Measurements from ENCODE around the gene SLC22A3.

The SLC22A3 gene

GRCh38 chr6:160333841-160334240 lies 14.3 kb upstream of the SLC22A3 start:
- no peak for DNase-seq (ENCODE audit: low read depth)

DNA sequence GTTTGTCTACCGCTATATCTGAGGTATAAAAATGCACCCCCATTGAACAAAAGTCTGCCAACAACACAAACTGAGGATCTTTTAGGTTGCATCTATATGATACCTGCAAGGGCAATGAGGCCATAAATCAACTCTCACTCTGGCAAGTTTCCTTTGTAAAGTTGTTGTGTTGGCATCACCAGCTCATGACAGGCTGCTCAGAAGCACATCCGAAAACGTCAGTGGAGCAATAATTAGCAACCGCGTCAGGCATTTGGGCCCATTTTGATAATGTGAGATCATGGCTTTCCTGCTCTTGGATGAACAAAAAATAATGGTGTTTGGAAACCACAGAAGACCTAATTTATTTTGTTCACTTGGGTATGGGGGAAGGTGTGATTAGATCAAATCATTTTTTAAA lies 12.0 kb upstream of the SLC22A3 start:
- DNase-seq (ENCODE audit: low read depth), result no peak

DNA sequence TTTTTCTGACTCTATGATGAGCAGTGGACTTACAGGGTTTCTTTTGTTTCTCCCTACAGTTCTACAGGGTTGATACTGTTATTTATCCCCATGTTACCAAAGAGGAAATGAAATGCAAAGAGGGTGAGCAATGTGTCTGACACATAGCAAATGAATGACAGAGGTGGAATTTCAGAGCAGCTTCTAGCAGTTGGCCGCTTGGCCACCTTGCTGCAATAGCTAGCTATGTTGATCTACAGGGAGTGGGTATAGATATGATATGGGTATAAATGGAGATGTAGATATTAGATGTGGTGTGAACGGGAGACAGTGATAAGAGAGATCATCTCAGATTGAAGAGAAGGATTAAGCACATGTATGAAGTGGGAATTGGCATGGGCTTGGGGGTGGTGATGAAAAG lies 10.9 kb upstream of the SLC22A3 start:
- DNase-seq (ENCODE audit: low read depth), result peak; percentile 22

- no peak for DNase-seq (ENCODE audit: low read depth)
Measured at GRCh38 chr6:160337991-160338390, 10.2 kb upstream of the SLC22A3 start.

- no peak for DNase-seq (ENCODE audit: low read depth)
Measured at GRCh38 chr6:160343144-160343543, 5.0 kb upstream of the SLC22A3 start.

DNA sequence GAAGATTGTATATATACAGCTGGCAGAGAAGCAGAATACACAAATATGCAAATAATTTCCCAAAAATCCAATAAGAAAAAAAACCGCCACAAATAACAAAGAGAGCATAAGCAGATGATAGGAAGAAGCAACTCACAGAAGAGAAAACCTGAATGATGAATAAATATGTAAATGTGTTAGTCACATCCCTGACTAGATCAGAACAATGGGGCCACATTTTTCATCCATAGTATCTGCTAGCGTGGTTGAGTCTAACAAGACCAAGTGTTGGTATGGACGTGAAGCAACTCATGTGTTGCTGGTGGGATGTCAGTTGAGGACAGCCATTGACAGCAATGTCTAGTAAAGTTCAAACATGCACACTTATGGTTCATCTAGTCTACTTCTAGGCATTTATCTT lies 3.9 kb upstream of the SLC22A3 start:
- DNase-seq (ENCODE audit: low read depth), result no peak

DNA sequence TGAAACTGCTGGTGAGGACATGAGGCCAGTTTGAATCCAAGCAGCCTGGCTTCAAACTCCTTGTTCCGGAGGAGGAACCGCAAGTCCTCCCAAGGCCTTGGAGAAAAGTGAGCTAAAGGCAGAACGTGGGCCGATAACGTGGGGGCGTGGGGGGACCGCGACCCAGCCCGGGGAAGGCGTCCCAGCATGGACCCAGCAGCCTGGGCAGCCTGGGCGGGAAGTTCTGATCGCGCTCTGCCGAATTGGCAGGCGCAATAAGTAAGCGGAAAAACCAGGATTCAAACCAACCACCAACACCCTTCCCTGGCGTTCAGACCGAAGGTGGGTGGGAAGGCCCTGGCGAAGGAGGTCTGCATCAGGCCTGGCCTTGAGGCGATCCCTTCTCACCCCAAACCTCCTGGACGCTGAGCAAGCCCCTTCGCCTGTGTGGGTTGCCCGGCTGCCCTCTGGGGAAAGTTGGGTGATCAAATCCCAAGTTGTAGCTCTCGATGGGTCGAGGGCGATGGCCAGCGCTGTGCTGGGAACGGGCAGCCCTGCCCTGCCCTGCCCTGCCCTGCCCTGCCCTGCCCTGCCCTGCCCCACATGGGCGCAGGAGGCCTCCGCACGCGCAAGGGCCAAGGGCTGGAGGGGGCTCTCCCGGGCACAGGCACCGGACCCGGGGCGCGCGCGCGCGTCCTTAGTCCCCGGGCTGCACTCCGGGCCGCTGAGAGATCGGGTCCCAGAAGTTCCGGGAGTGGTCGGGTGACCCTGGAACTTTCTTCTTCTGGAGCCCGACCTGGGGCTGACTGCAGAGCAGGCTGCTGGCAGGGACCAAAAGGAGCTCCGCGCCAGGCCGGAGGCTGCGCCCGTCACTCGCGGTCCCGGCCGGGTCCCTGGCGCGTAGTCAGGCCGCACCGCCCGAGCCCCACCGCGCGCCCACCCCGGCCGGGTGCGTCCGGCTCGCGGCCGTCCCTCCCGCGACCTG lies 637 bp upstream of the SLC22A3 start:
- DNase-seq (ENCODE audit: low read depth), result no peak

DNA sequence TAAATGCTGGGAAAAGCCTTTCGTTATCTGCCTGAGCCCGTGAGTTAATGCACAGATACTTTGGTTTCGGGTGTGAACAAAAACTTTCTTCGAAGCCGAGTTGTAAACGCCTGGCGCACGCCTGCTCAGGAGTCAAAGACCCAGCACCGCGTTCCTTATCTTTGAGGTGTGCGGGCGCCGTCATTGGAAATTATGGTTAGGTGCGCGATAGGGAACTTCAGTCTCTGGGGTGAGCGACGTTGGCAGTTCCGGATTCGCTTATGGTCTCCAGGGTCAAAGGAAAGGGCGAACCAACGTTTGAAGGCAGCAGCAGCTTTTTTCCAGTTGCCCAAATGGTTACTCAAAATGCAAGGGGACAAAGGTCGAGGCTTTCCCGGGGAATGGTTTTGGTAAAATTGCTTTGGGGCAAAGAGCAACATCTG lies 853 bp downstream of the SLC22A3 start:
- DNase-seq (ENCODE audit: low read depth), result no peak

DNA sequence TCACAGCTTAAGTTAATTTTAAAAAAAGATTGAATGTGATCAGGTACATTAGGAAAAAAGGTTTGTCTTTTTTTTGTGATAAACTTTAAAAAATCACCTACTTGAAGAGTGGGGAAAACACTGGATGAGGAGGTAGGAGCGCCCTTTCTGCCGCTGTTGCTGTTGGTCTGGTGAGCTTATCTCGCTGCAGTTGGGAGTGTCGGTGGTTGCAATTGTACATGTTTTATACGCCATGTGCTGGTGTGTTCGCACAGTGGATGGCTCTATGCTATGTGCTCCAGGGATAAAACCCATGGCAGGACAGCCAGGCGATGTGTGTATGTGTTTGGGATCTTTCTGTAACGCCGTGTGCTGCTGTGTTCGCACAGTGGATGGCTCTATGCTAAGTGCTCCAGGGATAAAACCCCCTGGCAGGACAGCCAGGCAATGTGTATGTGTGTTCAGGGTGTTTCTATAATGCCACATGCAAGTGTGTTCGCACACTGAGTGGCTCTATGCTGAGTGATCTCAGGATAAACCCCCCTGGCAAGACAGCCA lies 1.7 kb downstream of the SLC22A3 start:
- no peak for DNase-seq (ENCODE audit: low read depth)

- DNase-seq (ENCODE audit: low read depth), result no peak
Measured at GRCh38 chr6:160353950-160354496, 5.8 kb downstream of the SLC22A3 start.

- no peak for DNase-seq (ENCODE audit: low read depth)
Measured at GRCh38 chr6:160355001-160355400, 6.8 kb downstream of the SLC22A3 start.

- DNase-seq (ENCODE audit: low read depth), result no peak
Measured at GRCh38 chr6:160356074-160356744, 8.0 kb downstream of the SLC22A3 start.

DNA sequence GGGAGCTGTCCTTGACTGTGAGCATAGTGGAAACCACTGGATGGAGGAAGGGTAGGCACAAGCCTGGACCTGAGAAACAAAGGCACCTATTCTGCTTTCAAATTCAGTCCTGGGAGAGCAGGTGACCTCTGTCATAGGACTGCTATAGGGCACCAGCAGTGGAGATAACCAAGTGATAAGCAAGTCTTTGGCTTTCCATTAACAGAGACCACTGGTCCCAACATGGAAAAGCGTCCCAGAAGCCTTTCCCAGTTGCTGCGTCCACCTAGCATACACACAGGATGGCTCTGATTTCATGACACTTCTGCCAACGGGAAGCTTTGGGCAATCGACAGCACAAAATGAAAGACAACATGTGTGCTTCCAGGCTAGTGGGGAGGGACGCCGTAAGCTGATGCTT lies 8.9 kb downstream of the SLC22A3 start:
- DNase-seq (ENCODE audit: low read depth), result no peak

DNA sequence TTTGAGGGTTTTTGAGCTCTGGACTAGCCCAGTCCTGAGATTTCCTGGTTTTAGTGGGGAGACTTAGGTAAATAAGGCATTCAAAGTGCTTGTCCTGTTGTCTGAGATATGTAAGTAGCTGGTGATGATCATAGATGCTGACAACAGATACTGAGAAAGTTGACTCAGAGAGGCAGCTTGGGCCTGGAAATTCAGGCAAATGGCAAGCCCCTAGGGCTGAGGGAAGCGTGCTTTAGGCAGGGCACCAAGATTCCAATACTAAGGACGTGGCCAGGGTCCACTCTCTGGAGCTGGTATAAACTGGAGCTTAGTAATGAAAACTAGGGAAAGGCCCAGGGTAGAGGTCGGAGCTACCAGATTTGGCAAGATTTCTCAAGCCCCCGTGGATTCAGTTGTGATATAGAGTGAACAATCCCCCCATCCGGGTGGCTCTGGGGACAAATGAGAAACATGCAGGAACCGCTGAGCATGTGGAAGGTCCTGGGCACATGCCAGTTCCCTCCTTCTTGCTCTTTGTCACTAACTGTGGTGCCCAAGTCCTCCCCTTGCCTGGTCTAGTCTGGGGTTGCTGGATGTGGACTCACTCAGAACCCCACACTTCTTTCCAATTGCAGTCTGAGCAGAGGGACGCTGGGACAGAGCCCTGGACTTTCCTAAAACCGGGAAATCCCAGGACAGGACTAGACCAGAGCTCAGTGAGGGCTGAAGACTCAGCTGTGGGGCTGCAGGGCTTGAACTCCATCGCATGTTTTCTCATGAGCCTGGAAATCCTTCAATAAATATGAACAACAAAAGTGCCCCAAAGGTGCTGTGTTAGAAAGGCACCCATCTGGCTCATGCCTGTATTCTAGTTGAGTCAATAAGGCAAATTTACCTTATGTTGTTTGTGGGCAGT lies 10.3 kb downstream of the SLC22A3 start:
- DNase-seq (ENCODE audit: low read depth), result no peak

DNA sequence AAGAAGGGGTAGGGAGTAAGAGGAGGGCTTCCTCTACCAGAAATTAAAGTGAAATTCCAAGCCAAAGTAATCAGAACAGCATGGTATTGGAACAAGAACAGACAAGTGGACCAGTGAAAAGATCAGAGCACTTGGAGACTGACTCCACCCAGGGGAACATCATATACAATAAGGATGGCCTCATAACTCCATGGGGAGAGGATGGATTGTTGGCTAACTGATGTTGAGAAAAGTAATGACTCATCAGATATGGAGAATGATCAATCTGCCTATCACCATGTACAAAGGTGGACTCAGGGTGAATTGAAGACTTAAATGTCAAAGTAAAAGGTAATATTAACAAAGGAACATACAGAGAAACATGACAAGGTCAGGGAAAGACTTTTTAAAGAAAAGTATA lies 12.8 kb downstream of the SLC22A3 start:
- DNase-seq (ENCODE audit: low read depth), result no peak

DNA sequence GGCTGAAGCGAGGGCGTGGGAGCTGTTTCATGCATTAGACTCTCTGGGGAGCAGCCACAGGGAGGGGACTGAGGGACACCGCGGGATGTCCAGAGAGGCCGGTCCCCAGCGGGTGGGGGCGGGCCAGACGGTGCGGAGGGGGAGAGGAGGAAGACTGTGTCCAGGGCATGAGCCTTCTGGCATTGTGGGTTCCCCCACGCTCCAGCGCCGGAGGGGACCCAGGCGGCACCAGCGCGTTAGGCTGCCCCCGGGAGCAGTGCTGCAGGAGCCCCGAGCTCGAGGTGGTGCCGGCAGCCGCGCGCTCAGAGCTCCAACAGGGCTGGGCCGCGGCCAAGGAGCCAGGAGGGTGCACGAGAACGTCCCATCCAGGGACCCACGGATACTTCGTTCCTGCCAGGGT lies 14.4 kb downstream of the SLC22A3 start:
- DNase-seq (ENCODE audit: low read depth), result no peak

DNA sequence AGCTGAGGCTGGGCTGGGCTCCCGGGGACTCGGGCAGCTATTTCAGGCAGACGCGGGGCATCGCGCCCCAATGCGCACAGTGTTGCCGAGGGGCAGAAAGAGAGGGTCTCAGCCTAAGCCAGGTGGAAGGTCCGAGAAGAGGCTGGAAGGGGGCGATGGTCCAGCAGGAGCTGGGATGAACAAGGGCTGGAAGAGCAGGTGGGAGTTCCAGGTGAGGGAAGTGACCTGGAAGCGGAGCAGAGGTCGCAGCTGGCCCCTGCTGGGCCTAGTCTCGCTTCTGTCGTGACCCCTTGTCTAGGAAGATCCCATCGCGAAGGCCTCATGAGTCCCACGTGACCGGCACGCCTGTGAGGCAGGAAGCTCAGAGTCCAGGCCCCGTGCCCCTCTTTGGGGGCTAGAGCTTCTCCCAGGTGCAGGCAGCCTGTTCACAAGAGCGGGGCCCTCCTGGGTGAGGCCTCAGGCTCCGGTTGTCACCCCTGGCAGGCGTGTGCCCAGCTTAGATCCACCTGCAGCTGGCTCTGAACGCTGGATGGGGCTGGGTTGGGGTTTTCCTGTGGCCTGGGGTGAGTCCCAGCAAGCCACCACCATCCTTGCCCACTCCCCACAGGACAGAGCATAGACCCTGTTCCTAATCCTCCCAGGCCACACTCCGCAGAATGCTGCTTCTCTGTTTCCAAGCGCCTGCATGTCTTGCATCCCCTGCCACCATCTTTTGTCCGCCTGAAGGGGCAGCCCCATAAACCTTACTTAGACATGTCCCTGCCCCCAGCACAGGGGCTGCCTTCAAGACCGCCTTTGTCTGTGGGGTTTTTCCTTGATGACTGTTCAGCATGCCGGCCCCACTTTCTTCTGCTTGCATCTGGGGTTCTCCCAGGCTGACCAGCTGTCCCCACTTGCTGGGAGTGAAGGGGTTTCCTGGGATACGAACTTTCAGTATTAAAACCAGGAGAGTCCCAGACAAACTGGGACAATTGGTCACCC lies 15.1 kb downstream of the SLC22A3 start:
- DNase-seq (ENCODE audit: low read depth), result no peak

DNA sequence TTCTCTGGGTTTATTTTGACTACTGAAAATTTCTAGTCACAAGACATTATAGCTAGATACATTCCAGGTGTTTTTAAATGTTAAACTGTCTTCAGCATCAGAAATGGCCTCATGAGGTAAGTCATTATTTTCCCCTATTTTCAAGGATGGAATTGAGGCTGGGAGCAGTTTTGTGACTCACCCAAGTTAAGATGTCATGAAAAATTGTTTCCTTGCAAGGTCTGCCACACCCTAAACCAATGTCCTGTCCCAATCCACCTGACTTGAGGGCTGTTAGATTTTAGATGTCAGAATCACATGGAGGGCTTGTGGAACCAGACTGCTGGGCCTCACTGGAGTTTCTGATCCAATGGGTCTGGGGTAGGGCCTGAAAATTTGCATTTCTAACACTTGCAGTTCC lies 16.9 kb downstream of the SLC22A3 start:
- DNase-seq (ENCODE audit: low read depth), result no peak

DNA sequence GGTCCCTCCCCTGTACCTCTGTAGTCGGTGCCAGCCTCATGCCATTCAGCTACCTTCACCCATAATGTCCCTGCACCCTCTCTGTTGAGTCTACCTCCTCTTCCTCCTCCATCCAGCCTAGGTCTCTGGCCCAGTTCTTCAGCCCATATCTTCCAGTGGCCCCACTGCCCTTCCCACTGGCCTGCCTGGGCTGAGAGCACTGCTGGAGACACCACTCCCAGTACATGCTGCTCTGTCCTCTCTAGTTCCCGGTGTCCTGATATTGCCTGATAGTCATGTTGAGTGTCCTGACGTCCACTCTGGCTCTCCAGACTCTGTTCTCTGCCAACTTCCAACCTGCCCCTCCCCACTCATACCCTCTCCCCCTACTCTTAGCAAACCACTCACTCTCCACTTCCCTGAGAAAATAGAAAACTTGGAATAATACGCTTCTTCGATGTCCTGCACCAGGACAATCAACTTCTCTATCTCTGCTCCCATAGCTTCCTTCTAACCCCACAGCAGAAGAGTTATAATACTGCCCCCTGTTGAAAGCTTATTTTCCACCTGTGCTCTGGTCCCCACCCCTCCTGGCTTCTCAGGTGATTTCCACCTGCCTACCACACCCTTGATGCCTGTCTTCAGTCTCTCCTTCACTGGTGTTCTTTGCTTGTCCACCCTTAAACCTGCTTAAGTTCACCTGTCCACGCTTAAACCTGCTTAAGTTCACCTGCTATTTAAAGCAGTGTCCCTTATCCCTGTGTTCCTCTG lies 19.8 kb downstream of the SLC22A3 start:
- no peak for DNase-seq (ENCODE audit: low read depth)

DNA sequence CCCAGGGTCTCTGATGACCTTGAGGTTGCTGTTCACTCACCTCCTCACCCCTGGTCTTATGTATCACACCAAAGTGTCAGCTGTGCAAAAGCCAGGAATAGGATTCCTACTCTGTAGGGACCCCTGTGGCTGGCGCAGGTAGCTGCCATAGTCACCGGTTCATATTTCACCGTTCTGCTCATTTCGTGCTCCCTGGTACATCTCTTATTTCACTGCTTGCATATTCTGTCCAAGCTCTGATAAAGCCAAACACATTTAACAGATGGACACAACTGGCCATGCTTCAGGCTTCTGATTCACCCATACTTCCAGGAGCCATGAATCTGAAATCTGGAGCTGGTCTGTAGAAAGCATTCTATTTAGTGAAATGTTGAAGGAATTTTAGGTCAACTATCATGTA lies 20.5 kb downstream of the SLC22A3 start:
- no peak for DNase-seq (ENCODE audit: low read depth)

All from non-pigmented ciliary epithelial cell (primary cell).